HG03575 (cell line): ENCODE measurements around the gene TMSB15C.
"Not testable (repeated sequence)": the region's sequence is repeated elsewhere in the genome, so short reads cannot be mapped to it uniquely, and the experiment has no call there.

Source experiments
- ATAC-seq: cut with Tn5 transposase; IDR thresholded peaks from one replicate; pipeline ENCODE4 v1.9.1; 2021; ENCODE audit not compliant: unreplicated experiment, insufficient number of reproducible peaks, low FRiP score; ENCODE audit errors: extremely low read depth

The TMSB15C gene

DNA sequence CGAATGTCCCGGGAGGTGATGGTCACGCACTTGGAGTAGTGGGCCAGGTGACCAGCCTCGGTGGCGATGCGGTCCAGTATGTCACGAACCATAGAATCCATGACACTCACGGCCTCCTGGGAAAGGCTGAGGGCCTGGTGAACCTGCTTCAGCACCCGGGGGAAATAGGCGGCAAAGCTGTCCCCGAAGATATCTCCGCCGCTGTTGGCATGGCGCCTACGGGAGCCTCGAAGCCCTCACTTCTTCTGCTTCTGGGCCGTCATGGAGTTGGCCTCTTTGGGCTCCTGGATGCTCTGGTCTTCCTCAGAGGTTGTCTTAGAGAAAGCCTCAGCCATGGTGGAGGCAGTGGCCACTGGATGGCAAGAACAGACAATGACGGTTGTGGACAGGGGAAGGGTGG, 13.4 kb downstream of the TMSB15C start:
- not testable (repeated sequence) for ATAC-seq

DNA sequence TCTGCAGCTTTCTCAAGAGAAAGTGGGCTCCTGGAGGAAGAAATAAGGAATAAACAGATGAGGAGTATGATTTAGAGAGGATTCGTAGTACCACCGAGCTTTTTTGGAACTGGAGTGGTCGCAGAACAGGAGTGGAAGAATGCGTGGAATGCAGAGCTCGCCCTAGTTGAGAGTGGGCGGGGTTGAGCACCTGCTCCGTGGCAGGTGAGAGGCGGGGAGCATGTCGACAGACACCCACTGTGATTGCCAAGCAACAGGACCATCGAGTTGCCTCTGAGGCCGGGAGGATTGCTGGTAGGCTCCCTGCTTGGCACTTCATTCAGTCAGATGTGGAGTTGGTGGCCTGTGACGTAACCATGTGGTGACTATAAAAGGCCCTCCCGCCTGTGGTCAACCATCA, 21.1 kb downstream of the TMSB15C start:
- not testable (repeated sequence) for ATAC-seq

DNA sequence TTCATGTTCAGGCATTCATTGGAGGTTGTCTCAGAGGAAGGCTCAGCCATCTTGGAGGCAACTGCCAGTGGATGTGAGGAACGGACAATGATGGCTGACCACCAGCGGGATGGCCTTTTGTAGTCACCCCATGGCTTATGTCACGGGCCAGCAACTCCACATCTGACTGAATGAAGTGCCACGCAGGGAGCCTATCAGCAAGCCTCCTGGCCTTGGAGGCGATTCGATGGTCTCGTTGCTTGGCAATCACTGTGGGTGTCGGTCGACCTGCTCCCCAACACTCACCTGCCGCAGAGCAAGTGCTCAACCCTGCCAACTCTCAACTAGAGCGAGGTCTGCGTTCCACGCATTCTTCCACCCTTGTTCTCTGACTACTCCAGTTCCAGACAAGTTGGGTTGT, 28.9 kb downstream of the TMSB15C start:
- no peak for ATAC-seq

DNA sequence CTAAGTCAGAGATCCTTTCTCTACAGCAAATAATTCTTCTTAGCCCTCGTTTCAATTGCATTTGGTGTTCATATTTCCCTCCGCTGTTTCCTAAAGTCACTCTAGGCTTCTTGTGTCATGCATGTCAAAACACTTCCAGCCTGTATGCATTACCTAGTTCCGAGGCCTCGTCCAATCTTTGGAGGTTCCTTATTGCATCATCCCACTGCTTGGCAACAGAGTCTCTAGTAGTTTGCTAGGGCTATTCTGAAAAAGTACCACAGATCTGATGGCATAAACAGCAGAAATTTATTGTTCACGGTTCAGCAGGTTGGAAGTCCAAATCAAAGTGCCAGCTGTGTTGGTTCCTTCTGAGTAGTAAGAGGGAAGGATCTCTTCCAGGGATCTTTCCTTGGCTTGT, 30.4 kb downstream of the TMSB15C start:
- ATAC-seq = no peak

DNA sequence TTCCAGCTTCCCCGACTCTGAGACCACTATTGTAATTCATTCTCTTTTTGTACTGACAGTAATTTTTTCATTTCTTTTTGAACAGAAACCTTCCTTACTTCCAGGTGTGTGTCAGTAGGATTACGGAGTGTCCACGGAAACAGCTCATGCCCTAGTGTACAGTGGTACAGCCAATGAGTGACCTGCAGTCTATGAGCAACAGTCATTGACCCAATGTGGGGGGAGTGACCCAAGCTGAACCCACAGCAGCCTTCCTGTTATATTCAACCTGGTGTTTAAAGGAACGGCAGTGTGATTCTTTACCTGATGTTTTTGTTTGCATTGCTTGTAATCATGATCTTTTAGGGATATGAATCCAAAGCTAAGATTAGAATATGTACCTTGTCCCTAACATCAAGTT, 35.0 kb downstream of the TMSB15C start:
- no peak for ATAC-seq

DNA sequence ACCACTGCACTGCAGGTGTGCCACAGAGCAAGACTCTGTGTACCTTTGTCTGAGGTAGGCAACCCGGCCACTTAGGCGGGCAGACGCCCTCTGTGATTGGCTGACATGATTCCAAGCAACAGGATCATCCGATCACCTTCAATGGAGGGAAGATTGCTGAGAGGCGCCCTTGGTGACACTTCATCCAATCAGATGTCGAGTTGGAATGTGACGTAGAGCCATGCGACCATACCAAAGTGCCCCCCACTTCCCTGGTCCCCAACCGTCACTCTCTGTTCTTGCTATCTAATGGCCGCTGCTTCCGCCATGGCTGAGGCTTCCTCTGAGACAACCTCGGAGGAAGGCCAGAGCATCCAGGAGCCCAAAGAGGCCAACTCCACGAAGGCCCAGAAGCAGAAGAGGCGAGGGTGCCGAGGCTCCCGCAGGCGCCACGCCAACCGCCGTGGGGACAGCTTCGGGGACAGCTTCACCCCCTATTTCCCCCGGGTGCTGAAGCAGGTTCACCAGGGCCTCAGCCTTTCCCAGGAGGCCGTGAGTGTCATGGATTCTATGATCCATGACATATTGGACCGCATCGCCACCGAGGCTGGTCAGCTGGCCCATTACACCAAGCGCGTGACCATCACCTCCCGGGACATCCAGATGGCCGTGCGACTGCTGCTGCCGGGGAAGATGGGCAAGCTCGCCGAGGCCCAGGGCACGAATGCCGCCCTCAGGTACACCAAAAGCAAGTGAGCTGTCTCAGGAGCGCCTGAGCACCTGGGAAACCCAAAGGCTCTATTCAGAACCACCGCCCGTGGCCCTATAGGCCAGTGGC, 36.1 kb downstream of the TMSB15C start, which contains the start of gene H2BW2:
Gene H2BW2 (plus strand): TSS at position 268 of the 817 bp plus-strand sequence. CDS start 39 bp downstream, at position 307.
- no peak for ATAC-seq
